Erythroblast (primary cell): ENCODE measurements around the gene PFKFB3.

Source experiments
- GATA1 ChIP-seq: IDR thresholded peaks from 2 replicates; pipeline ENCODE4 v1.6.1; 2011; ENCODE audit warnings: low read depth, mild to moderate bottlenecking, control low read depth, low read length, moderate library complexity
- POLR2A ChIP-seq: IDR thresholded peaks from 2 replicates; pipeline ENCODE4 v1.6.1; 2011; ENCODE audit warnings: mild to moderate bottlenecking, low read length

- TF ChIP-seq POLR2A (no peak), GATA1 (no peak)
Observed at GRCh38 chr10:6197321-6197720, 5.4 kb upstream of the PFKFB3 start.
